DMS53 treated with DMSO at 0.1 percent for 48 hours (cell line): Measurements from ENCODE around the gene LCE3D.
"Not testable (repeated sequence)": the region's sequence is repeated elsewhere in the genome, so short reads cannot be mapped to it uniquely, and the experiment has no call there.

Source experiments
- DNase-seq: peaks from one replicate; lab custom pipeline; 2025; ENCODE audit not compliant: unreplicated experiment; lab: John Stamatoyannopoulos, UW

The LCE3D gene

DNA sequence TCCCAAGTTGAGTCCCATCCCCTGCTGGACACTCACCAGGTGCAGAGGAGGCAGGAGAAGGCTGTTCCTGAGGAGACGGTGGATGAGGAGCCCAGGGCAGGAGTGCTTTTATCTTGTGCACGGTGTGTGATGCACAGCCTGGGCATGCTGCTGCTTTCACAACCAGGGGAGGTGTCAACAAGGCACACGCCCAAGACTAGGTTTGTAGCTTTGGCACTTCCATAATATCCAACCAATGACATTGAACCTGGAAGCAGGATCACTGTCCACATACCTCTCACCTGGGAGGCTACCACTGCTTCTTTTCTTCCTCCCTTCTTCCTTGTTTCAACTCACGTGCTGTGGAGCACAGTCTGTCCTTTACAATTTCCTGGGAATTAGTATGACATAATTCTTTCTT is at the start of gene LCE3D:
LCE3D (minus strand) TSS at position 84 of the 400 bp plus-strand sequence. CDS start 580 bp downstream, outside the sequence.
- DNase-seq = no peak

GRCh38 chr1:152626744-152627143 is 46.4 kb upstream of the LCE3D start:
- no peak for DNase-seq

GRCh38 chr1:152623203-152623844 is 43.0 kb upstream of the LCE3D start:
- no peak for DNase-seq

DNA sequence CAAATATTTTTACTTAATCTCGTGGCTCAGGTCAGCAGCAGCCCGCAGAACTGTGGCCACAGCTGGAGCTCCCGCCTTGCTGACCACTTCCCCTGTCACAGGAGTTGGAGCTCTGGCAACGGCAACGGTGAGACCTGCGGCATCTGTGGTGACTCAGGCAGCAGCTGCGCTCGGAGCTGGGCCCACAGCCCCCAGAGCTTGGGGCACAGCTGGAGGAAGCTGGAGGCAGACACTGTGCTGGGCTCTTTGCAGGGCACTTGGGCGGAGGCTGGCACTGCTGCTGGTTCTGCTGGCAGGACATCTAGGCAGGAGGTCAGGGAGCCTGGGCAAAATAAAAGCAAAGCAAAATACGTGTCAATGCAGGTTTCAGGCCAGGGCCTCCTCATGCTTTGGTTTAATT is 42.5 kb upstream of the LCE3D start, which contains the start of gene LCE3A:
LCE3A (minus strand) TSS at position 301 of the 400 bp plus-strand sequence; CDS start at position 301, 0 bp downstream.
- DNase-seq = no peak

- no peak for DNase-seq
Measured at GRCh38 chr1:152621993-152622392, 41.7 kb upstream of the LCE3D start.

- no peak for DNase-seq
Measured at GRCh38 chr1:152613511-152613910, 33.2 kb upstream of the LCE3D start, which contains the start of gene LCE3B. Gene LCE3B (plus strand): TSS chr1:152613811. CDS start chr1:152613811, 0 bp downstream.

- no peak for DNase-seq
Measured at GRCh38 chr1:152599934-152600333, 19.6 kb upstream of the LCE3D start, which contains the start of gene LCE3C. Gene LCE3C (plus strand): TSS chr1:152600234. CDS start chr1:152600732, 498 bp downstream.

GRCh38 chr1:152596986-152597385 is 16.7 kb upstream of the LCE3D start:
- no peak for DNase-seq

DNA sequence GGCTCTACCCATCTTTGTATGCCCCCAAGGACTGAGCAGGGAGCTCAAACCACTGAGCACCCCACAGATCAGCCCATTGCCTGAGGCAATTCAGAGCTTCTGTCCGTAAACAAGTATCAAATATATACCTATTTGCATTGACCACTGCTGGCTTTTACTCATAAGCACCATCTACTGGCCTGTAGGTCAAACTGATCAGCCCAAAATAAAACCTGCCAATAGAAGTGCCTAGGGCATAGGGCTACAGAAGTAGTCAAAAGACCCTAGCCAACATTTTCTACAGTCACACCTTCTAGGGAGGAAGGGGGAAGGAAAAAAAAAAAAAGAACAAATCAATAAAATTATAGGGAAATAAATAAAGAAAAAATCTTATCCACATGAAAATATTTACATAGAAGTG is 5.3 kb upstream of the LCE3D start:
- DNase-seq = no peak

DNA sequence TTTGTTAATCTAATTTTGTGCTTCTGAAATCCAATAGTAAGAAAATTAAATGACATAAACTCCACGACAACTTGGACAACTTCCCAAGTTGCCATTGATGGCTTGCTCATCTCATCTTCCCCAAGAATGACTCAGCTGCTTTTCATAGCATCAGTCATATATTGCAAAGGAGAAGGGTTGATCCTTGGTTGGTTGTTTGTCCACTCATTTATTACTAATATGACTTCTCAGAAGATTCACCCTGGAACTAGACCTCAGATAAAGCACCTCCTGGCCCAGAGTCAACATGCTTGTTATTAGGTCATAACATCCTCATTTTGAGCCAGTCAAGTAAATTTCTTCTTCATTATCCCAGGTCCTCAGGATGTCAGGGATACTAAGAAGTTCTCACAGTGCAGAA is 2.3 kb upstream of the LCE3D start:
- DNase-seq = no peak

- DNase-seq = not testable (repeated sequence)
Measured at GRCh38 chr1:152579526-152579925, 790 bp downstream of the LCE3D start.

DNA sequence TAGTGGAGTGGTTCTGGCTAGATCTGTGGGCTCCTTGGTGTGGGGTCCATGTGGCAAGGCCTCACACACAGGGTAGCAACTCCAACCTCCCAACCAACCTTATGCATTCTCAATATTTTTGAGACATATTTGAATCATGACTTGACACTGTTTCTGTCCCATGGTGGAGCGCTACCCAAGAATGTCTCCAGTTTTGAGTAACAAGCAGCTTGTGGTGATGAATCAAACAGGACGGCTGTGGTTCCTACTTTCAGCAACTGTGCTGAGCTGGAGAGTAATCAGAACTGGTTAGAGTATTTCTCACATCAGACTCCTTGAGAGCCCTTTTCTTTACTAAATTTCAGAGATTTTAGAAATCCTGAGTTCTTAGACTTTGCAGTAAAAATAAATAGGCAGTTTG is 3.1 kb downstream of the LCE3D start:
- DNase-seq = no peak

GRCh38 chr1:152566681-152567080 is 13.6 kb downstream of the LCE3D start, which contains the start of gene LCE3E:
Gene LCE3E (minus strand): TSS chr1:152566780. CDS start chr1:152566208, 572 bp downstream.
- no peak for DNase-seq

- no peak for DNase-seq
Measured at GRCh38 chr1:152565535-152566215, 14.6 kb downstream of the LCE3D start.

GRCh38 chr1:152565115-152565514 is 15.2 kb downstream of the LCE3D start:
- DNase-seq = no peak

DNA sequence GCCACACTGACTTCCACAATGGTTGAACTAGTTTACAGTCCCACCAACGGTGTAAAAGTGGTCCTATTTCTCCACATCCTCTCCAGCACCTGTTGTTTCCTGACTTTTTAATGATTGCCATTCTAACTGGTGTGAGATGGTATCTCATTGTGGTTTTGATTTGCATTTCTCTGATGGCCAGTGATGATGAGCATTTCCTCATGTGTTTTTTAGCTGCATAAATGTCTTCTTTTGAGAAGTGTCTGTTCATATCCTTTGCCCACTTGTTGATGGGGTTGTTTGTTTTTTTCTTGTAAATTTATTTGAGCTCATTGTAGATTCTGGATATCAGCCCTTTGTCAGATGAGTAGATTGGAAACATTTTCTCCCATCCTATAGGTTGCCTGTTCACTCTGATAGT is 32.0 kb downstream of the LCE3D start:
- not testable (repeated sequence) for DNase-seq

- no peak for DNase-seq
Measured at GRCh38 chr1:152546704-152547103, 33.6 kb downstream of the LCE3D start.

- no peak for DNase-seq
Measured at GRCh38 chr1:152543820-152544219, 36.5 kb downstream of the LCE3D start.

DNA sequence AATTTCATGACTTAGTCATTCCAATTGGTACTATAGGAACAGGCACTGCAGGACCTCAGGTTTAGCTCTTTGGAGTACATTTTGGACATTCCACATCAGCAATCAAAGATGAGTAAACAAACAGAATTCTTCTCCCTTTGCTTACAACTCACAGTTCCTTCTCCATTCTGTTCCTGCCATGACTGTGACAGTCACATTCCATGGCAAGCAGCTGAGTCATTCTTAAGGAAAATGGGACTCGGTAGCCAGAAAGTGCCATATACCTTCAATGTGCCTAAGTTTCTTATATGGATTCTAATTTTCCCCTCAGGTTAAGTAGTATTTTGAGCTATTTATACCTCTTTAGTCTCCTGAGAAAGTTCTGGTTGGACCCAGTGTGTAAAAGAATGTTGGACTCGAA is 40.4 kb downstream of the LCE3D start:
- no peak for DNase-seq

GRCh38 chr1:152537496-152537895 is 42.8 kb downstream of the LCE3D start:
- DNase-seq = no peak

DNA sequence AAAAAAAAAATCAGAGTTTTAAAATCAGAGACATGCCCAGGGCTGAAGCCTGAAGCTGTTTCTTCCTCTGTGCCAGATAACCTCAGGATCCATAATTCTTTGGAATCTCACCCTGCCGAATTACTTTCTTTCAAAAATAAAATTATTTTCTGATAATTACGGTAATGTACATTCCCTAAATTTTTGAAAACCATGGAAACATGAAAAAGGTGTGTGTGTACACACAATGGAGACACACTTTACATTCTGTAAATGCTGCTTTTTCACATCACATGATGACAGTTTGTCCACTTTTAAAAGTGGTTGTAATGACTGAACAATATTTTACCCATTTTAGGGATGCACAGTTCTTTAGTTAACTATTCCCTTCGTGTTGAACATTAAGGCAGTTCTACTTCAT is 44.5 kb downstream of the LCE3D start:
- DNase-seq = no peak

DNA sequence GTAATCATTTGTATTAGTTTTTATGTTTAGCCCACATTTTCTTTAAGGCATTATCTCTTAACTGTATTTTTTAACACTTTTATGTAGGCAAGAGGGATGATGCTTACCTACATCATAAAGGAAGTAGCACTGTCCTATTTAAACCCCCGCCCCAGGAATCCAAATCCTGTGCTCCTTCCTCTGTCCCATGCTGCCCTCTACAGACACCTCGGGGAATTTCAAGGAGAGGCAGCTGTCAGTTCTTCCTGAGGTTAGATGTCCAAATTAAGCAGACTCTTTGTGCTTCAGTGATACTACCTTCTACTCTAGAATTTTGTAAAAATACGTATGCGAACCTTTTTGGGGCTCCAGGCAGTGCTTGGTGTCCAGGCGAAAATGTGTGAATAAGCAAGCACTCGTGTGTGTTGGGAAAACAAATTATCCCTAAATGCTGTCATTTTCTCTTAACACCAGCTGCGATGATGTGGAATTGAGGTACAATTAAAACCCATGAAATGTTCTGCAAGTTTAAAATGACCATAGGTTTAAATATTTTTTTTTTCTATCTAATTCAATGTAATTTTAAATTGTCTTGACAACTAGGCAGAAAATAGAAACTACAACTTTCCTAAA is 46.9 kb downstream of the LCE3D start:
- DNase-seq = peak; percentile 2
